Measurements from ENCODE around the gene KLHL8.

Gene KLHL8

DNA sequence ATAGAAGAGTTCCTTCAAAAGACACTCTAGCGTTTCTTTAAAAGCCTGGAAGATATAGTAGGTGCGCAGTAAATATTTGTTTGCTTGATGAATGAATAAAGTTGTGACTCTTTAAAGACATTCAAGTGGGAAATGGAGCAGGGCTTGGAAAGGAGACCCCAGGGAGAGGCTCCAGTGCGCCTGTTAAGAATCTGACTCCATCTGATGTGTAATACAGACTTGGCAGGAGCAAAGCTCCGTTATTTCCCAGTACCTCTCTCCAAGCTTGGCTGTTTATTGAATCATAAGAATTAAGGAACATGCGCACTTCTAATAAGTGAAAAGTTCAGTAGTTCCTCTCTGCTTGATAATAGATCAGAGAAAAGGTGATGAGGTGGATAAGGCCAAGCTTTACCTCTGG lies 18.8 kb upstream of the KLHL8 start:
- H3K4me1 ChIP-seq (ENCODE audit: low read length), result peaks cover 4% of the 10 kb centered on the region; the same call in 1 of the 2 replicates
- peaks cover 4% of the 10 kb centered on the region for H3K36me3 ChIP-seq (replicated peaks; ENCODE audit: low read depth, low read length)
- no peak for TF ChIP-seq CTCF (IDR thresholded peaks at IDR 0.05; ENCODE audit: low read depth, low read length)
- TF ChIP-seq EZH2phosphoT487 (IDR thresholded peaks at IDR 0.05; ENCODE audit: low read depth), result no peak
- no peak overlapping the region for H3K9ac ChIP-seq (ENCODE audit: low read length)
- H3K4me2 ChIP-seq (ENCODE audit: low read length), result no peak overlapping the region
- H3K27me3 ChIP-seq (ENCODE audit: low read depth, low read length), result no peaks in the 10 kb centered on the region
- no peak overlapping the region for H3K27ac ChIP-seq (ENCODE audit: low read length)
- no peaks in the 10 kb centered on the region for H4K20me1 ChIP-seq (ENCODE audit: insufficient read depth, low read length)
- peaks cover 9% of the 10 kb centered on the region; the same call in 1 of the 2 replicates for H3K9me3 ChIP-seq (ENCODE audit: insufficient read depth, low read length)
- no peaks in the 10 kb centered on the region for H3K79me2 ChIP-seq (ENCODE audit: low read length)
- H3K4me3 ChIP-seq (ENCODE audit: low read length), result no peak overlapping the region
- no peak overlapping the region for H2AFZ ChIP-seq (ENCODE audit: low read depth, low read length)

DNA sequence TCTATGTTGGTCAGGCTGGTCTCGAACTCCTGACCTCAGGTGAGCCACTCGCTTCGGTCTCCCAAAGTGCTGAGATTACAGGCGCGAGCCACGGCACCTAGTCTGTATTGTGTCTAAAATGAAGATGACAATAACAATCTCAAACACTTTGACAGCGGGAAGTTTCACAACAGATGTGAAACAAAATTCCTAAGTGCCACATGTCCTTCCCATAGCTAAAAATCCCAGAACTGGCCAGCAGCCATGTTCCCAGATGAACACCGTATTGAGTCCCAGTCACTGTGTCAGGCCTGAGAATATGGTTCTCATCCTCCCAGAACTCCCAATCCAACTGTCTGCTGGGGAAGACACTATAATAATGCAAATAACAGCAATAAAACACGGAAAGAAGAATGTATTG lies 16.4 kb upstream of the KLHL8 start:
- no peaks in the 10 kb centered on the region for H3K27me3 ChIP-seq (ENCODE audit: low read depth, low read length)
- H3K36me3 ChIP-seq (replicated peaks; ENCODE audit: low read depth, low read length), result no peaks in the 10 kb centered on the region
- no peak for TF ChIP-seq CTCF (IDR thresholded peaks at IDR 0.05; ENCODE audit: low read depth, low read length)
- TF ChIP-seq EZH2phosphoT487 (IDR thresholded peaks at IDR 0.05; ENCODE audit: low read depth), result no peak
- H4K20me1 ChIP-seq (ENCODE audit: insufficient read depth, low read length), result no peaks in the 10 kb centered on the region
- H3K79me2 ChIP-seq (ENCODE audit: low read length), result no peaks in the 10 kb centered on the region
- H3K4me2 ChIP-seq (ENCODE audit: low read length), result no peak overlapping the region
- H3K4me3 ChIP-seq (ENCODE audit: low read length), result no peak overlapping the region
- peaks cover 4% of the 10 kb centered on the region; the same call in 1 of the 2 replicates for H3K4me1 ChIP-seq (ENCODE audit: low read length)
- no peak overlapping the region for H3K9ac ChIP-seq (ENCODE audit: low read length)
- no peak overlapping the region for H3K27ac ChIP-seq (ENCODE audit: low read length)
- no peak overlapping the region; the same call in 1 of the 2 replicates for H2AFZ ChIP-seq (ENCODE audit: low read depth, low read length)
- no peaks in the 10 kb centered on the region for H3K9me3 ChIP-seq (ENCODE audit: insufficient read depth, low read length)

- Histone ChIP-seq H3K9ac (ENCODE audit: low read length) (peak overlapping the region; percentile 65), H3K27ac (ENCODE audit: low read length) (no peak overlapping the region)
These were observed 14.7 kb upstream of the KLHL8 start for GRCh38 chr4:87235020-87235671.

More at GRCh38 chr4:87235020-87235671, 14.7 kb upstream of the KLHL8 start:
- no peak for TF ChIP-seq EZH2phosphoT487 (IDR thresholded peaks at IDR 0.05; ENCODE audit: low read depth)
- no peak for TF ChIP-seq CTCF (IDR thresholded peaks at IDR 0.05; ENCODE audit: low read depth, low read length)
- Histone ChIP-seq H3K79me2 (ENCODE audit: low read length) (no peaks in the 10 kb centered on the region), H3K4me2 (ENCODE audit: low read length) (peak overlapping the region; percentile 78), H3K27me3 (ENCODE audit: low read depth, low read length) (peaks cover 5% of the 10 kb centered on the region; the same call in 1 of the 2 replicates), H3K9me3 (ENCODE audit: insufficient read depth, low read length) (no peaks in the 10 kb centered on the region), H4K20me1 (ENCODE audit: insufficient read depth, low read length) (no peaks in the 10 kb centered on the region), H3K4me1 (ENCODE audit: low read length) (peaks cover 4% of the 10 kb centered on the region; the same call in 1 of the 2 replicates), H3K4me3 (ENCODE audit: low read length) (peak overlapping the region; percentile 81), H2AFZ (ENCODE audit: low read depth, low read length) (peak overlapping the region; percentile 96), H3K36me3 (replicated peaks; ENCODE audit: low read depth, low read length) (no peaks in the 10 kb centered on the region)

Measured in OCI-LY3 (cell line).